ENCODE results near the gene SLC34A2.

DNA sequence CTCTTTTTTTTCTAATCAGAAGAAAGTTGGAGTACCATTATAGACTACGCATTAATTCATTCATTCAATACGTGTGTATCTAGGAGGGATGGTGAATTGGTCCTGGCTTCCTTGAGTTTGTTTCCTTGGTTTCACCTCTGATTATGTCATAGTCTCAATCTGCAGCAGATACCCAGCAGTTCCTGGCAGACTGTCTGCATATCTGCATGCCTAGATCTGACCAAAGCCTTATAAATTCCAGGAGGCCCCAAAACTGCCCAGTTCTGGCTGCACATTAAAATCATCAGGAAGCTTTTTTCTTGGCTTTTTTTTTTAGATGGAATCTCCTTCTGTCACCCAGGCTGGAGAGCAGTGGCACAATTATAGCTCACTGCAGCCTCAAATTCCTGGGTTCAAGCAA is 27.2 kb upstream of the SLC34A2 start:
- TF ChIP-seq POLR2AphosphoS5 (IDR thresholded peaks at IDR 0.05) (no peak), POLR2A (IDR thresholded peaks at IDR 0.05; ENCODE audit: low read depth) (no peak), EP300 (IDR thresholded peaks at IDR 0.05) (no peak)
- TF ChIP-seq, protein P1, sequence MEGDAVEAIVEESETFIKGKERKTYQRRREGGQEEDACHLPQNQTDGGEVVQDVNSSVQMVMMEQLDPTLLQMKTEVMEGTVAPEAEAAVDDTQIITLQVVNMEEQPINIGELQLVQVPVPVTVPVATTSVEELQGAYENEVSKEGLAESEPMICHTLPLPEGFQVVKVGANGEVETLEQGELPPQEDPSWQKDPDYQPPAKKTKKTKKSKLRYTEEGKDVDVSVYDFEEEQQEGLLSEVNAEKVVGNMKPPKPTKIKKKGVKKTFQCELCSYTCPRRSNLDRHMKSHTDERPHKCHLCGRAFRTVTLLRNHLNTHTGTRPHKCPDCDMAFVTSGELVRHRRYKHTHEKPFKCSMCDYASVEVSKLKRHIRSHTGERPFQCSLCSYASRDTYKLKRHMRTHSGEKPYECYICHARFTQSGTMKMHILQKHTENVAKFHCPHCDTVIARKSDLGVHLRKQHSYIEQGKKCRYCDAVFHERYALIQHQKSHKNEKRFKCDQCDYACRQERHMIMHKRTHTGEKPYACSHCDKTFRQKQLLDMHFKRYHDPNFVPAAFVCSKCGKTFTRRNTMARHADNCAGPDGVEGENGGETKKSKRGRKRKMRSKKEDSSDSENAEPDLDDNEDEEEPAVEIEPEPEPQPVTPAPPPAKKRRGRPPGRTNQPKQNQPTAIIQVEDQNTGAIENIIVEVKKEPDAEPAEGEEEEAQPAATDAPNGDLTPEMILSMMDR (IDR thresholded peaks at IDR 0.05), result no peak

Data from esophagus muscularis mucosa (tissue), 4 donors.